ENCODE data around the gene ZYG11B.
"Not testable (repeated sequence)": the region's sequence is repeated elsewhere in the genome, so short reads cannot be mapped to it uniquely, and the experiment has no call there.

ZYG11B gene

DNA sequence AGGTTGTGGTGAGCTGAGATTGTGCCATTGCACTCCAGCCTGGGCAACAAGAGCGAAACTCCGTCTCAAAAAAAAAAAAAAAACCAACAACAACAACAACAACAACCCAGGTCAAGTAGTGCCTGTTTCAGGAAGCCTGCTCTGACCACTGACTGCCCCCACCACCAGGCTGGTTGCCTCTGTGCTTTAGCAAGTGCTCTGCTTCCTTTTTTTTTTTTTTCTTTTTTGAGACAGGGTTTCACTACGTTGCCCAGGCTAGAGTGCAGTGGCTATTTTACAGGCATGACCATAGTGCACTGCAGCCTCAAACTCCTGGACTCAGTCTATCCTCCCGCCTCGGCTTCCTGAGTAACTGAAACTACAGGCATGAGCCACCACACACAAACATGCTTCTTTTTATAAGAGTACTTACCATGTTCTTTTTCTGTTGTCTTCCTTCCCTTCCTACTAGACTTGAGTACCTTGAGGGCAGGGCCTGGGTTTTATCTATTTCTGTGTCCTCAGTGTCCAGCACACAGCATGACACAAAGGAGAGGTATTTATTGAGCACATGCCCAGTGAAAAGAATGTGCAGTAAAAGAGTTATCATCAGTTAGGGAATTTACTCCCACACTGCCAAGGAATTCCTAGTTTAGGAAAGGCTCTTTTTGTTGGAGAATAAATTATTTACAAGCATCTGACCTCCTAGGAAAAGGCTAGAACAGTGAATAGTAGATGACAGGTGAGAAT, 18.2 kb upstream of the ZYG11B start:
- DNase-seq (ENCODE audit: low read depth in 2 of 2) = no peak

DNA sequence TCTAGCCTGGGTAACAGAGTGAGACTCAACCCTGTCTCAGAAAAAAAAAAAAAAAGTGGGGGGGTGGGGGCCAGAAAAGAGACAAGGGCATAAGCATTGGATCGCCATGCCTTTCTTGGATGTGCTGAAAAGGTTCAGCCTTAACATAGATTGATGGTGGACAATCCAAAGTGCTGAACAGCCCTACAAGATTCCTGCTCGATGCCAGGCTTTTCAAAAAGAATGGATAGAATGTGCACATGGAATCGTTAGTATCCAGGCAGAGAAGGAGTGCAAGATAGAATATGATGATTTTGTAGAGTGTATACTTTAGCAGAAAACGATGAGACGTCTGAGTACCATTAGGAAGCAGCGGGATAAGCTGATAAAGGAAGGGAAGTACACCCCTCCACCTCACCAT, 17.2 kb upstream of the ZYG11B start:
- DNase-seq (ENCODE audit: low read depth in 2 of 2) = no peak

DNA sequence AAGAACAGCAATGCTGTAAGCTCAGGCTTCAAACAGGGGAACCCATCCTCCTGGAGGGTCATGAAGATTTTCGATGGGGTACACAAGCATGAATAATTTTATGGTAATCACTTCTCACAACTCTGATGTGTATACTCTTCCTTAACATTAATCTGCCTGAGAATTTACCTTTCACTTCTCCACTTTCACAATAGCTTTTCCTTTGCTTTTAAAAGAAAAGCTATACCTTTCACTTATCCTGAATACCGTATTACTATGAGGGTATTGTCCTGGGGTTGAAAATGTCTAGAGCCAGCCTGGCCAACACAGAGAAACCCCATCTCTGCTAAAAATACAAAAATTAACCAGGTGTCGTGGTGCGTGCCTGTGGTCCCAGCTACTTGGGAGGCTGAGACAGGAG, 12.7 kb upstream of the ZYG11B start:
- DNase-seq (ENCODE audit: low read depth in 2 of 2) = no peak

DNA sequence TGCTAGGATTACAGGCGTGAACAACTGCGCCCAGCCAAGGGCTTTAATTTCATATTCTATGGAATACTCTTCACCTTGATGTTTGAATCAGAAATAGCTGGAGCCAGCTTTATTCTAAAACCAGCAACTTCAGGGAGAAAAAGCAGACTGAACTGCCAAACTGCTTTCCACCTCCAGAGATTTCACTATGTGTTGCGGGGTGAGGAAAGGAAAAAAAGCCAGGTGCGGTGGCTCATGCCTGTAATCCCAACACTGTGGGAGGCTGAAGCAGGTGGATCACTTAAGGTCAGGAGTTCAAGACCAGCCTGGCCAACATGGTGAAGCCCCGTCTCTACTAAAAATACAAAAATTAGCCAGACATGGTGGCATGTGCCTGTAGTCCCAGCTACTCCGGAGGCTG, 11.0 kb upstream of the ZYG11B start:
- DNase-seq (ENCODE audit: low read depth in 2 of 2) = not testable (repeated sequence)

DNA sequence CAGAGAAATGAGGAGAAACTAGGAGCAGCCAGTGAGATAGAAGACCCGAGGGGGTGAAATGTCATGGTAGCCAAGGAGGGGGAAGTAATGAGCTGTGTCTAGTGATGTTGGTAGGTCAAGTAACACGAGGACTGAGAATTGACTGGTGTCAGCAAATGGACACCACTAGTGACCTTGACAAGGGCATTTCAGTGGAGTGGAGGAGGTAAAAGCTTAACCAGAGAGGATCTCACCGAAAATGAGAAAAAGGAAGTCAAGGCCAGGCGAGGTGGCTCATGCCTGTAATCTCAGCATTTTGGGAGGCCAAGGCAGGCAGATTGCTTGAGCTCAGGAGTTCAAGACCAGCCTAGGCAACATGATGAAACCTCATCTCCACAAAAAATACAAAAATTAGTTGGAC, 3.0 kb upstream of the ZYG11B start:
- DNase-seq (ENCODE audit: low read depth in 2 of 2) = no peak

DNA sequence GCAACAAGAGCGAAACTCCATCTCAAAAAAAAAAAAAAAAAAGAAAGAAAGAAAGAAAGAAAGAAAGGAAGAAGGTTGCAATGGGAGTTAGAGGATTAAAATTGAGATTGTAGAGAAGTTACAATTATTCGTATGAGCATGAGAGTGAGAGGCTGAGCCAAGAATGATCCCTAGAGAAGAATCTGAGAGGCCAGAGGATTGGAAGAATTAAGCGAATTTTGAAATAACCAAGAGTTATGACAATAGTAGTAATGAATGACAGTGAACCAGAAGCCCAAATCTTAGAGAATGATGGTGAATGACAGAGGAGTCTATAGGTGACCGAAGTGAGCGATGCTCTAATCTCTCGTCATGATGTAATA, 369 bp upstream of the ZYG11B start:
- DNase-seq (ENCODE audit: low read depth in 2 of 2) = no peak

DNA sequence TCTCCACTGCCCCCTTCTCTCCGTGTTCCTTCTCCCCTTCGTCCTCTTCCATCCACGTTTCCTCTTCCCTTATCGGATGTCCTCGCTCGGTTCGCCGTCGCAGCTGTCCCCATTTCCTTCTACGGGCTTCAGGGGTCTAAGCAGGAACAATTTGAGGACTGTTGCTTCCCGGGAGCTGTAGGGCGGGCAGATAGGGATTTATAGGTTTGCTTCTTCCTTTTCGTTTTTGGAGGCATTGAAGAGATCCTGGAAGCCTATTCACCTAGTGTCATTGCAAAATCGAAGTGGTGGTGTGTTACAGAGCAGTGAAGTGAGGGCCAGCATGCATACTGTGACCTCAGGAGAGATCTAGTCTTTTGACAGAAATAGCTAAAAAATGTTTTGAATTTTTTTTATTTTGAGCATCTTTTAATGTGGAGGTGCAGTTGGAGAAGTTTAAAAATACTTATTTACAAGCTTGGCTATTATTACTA, 897 bp downstream of the ZYG11B start:
- no peak for DNase-seq (ENCODE audit: low read depth in 2 of 2)

DNA sequence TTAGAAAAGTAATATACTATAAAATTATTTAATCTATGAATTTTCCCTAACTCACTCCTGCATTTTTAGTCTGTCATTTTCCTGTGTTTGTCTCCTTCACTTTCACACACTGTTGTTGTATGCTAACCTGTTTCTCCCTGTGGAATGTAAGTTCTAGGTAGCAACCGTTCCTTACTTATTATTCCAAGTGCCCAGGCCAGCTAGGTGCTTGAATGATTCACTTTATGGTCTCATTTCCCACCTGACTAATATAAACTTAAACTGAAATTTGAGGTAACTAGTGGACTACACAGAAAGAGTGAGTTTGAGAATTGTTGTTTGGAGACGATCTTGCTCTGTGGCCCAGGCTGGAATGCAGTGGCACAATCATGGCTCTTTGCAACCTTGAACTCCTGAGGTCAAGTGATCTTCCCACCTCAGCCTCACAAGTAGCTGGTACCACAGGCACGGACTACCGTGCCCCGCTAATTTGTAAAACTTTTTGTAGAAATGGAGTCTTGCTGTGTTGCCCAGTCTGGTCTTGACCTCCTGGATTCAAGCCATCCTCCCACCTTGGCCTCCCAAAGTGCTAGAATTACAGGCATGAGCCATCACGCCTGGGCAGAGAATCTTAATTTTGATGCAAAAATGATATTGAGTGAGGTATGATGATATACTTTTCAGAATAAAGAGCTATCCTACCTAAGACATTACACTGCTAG, 1.9 kb downstream of the ZYG11B start:
- DNase-seq (ENCODE audit: low read depth in 2 of 2) = no peak

DNA sequence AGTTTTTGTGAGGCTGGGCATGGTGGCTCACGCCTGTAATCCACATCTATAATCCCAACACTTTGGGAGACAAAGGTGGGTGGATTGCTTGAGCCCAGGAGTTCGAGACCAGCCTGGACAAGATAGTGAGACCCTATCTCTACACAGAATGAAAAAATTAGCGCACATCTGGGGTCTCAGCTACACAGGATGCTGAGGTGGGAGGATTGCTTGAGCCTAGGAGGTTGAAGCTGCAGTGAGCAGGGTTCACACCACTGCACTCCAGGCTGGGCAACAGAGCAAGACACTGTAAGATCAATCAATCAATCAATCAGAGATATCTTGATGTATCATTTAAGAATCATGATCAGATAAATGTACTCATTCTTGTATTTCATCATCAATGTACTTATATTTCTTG, 7.1 kb downstream of the ZYG11B start:
- DNase-seq (ENCODE audit: low read depth in 2 of 2) = no peak

DNA sequence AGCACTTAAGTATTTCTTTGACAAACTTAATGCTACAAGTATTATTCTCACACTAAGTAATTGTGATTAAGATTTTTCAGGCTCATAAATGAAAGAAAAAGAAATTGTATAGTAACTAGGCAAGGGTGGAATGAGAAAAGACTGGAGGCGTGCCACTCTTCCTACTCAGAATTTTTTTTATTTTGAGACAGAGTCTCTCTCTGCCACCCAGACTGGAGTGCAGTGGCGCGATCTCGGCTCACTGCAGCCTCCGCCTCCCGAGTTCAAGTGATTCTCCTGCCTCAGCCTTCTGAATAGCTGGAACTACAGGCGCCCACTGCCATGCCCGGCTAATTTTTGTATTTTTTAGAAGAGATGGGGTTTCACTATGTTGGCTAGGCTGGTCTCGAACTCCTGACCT, 9.1 kb downstream of the ZYG11B start:
- DNase-seq (ENCODE audit: low read depth in 2 of 2) = not testable (repeated sequence)

DNA sequence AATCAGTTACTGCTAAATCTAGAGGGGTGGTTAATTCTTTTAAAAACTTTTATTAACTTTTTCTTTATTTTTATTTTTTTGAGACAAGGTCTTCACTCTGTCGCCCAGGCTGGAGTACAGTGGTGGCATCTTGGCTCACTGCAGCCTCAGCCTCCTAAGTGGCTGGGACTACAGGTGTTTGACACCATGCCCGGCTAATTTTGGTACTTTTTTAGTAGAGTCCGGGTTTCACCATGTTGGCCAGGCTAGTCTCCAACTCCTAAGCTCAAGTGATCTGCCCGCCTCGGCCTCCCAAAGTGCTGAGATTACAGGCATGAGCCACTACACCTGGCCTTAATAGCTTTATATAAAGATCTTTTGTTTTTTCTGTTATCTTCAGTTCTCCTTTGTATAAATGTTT, 11.9 kb downstream of the ZYG11B start:
- DNase-seq (ENCODE audit: low read depth in 2 of 2) = no peak

DNA sequence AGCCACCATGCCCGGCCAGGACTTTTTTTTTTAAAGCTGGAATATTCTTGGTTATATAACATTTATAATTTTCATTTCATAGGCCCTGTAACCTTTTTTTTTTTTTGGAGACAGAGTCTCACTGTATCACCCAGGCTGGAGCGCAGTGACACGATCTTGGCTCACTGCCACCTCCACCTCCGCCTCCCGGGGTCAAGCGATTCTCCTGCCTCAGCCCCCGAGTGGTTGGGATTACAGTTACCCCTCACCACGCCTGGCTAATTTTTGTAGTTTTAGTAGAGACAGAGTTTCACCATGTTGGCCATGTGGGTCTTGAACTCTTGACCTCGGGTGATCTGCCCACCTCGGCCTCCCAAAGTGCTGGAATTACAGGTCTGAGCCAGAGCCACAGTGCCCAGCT, 12.6 kb downstream of the ZYG11B start:
- DNase-seq (ENCODE audit: low read depth in 2 of 2) = no peak

DNA sequence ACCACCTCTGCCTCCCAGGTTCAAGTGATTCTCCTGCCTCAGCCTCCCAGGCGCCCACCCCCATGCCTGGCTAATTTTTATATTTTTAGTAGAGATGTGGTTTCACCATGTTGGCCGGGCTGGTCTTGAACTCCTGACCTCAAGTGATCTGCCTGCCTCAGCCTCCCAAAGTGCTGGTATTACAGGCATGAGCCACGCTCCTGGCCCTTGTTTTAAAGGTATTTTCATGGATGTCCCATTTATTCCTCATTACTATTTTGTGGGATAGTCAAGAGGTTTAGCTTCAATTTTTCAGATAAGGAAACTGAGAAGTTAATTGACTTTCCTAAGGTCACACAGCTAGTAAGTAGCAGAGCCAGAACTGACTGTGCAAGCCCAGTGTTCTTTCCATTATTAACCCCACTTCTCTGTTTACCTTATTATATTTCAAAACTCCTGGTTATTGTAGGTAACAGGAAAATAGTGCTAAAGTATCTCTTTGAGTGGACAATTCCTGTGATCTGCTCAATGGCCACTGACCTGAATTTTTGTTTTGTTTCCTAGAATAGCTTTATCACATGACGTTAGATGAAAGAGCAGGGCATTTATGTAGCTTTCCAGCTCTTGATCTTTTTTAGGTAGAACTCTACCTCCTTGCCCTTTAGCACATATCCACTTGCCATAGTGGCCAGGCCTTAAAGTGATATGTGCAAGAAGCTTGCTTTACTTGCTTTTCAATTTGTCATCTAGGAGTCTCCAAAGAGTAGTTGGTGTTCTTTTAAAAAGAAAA, 13.6 kb downstream of the ZYG11B start:
- DNase-seq (ENCODE audit: low read depth in 2 of 2) = no peak

DNA sequence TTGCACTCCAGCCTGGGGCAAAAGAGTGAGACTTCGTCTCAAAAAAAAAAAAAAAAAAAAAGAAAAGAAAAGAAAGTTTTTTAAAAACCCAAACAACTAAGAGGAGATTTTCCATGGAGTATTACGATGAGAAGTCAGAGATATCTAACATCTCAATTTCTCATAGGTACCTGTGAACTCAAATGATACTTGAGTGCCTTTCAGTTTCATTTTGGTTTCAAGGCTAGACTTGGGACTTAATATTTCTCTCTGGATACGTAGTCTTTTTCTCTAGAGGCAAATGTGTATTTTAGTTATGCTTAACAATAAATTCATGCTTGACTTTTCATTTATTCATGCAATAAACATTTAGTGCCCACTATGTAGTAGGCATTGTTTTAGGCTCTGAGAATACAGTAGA, 15.0 kb downstream of the ZYG11B start:
- DNase-seq (ENCODE audit: low read depth in 2 of 2) = no peak

DNA sequence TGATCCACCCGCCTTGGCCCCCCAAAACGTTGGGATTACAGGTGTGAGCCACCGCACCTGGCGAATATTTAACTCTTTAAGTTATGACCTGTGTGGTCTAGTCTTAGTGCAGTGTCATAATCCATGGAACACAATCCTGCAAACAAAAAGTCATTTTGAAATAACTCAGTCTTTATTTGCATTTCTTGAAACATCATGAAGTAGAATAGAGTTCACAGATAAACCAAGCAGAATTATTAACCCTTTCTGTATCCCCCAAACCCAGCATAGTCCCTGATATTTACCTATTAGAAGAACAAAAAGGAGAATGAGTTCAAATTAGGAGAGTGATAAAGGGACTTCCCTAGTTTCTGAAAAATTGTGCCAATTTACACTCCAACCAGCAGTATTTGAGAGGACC, 19.9 kb downstream of the ZYG11B start:
- DNase-seq (ENCODE audit: low read depth in 2 of 2) = no peak

DNA sequence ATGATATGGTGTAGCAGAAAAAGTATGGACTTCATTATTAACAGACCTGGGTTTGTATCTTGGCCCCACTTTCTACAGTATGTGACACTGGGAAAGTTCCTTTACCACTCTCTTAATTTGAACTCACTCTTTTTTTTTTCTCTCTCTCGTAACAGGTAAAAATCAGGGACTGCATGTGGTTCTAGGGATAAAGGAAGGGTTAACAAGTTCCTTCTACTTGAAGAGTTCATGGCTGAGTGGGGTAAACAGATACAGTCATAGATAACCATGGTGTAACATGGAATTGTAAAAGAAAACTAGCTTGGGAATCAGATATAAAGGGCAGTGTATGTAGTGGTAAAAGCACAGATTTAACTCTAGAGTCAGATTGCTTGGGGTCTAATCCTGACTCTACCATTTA, 21.2 kb downstream of the ZYG11B start:
- no peak for DNase-seq (ENCODE audit: low read depth in 2 of 2)

DNA sequence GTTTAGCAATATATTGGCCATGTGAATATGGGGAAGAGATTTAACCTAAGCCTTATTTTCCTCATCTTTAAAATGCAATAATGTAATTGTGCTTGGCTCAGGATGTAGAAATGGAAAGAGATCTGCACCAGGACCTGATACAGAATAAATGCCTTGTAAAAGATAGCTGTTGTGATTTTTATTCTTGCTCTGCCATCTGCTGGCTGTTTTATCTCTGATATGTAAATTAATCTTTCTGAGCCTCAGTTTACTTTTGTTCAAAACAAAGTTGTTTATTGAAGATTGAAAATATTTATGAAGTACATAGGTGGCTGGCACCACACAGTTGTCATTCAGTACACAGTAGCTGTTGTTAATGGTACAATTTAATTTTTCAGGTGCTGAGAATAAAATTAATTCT, 21.9 kb downstream of the ZYG11B start:
- no peak for DNase-seq (ENCODE audit: low read depth in 2 of 2)

DNA sequence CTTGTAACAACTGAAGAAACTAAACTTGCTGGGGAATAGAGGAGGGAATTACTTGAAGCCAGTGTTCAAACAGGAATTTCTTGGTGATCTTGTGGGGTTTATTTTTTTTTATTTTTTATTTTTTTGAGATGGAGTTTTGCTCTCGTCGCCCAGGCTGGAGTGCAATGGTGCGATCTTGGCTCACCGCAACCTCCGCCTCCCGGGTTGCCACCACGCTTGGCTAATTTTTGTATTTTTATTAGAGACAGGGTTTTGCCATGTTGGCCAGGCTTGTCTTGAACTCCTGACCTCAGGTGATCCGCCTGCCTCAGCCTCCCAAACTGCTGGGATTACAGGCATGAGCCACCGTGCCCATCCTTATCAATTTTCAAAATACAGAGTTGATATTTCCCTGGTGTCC, 23.2 kb downstream of the ZYG11B start:
- not testable (repeated sequence) for DNase-seq (ENCODE audit: low read depth in 2 of 2)

DNA sequence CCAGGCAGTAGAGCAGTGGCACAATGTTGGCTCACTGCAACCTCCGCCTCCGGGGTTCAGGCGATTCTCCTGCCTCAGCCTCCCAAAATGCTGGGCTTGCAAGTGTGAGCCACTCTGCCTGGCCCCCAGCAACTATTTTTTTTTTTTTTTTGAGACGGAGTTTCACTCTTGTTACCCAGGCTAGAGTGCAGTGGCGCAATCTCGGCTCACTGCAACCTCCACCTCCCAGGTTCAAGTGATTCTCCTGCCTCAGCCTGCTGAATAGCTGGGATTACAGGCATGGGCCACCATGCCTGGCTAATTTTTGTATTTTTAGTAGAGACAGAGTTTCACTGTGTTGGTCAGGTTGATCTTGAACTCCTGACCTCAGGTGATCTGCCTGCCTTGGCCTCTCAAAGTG, 23.9 kb downstream of the ZYG11B start:
- not testable (repeated sequence) for DNase-seq (ENCODE audit: low read depth in 2 of 2)

DNA sequence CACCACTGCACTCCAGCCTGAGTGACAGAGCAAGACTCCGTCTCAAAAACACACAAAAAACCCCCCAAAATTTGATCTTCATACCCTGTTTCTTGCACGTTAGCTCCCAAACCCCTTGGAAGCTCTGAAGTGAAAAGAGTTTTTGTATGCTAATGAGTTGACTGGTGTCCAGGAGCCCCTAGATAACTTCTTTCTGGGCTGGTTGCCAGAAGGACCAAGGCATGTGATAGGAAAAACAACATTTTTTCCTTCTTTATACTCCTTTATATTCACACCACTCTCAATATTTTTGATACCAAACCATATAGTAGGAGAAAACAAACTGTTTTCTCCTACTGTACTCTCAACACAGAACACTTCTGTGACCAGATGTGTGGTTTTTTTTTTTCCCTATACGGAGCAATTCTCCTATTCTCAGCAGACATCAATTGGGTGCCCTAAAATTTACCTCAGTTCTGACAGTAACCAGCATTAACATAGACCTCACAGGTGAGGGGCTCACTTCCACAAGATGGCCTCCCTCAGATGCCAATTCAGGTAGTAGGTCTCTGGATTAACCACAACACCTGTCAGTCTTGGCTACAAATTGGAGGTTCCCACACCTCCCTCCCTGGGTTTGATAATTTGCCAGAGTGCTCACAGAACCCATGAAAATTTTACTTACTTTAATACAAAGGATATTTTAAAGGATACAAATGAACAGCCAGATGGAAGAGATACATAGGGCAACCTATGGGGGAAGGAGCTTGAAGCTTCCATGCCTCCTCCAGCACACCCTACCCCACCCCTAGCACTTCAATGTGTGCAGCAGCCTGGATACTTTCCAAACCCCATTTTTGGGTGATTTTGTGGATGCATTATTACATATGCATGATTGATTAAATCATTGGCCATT, 25.6 kb downstream of the ZYG11B start:
- DNase-seq (ENCODE audit: low read depth in 2 of 2) = no peak

DNA sequence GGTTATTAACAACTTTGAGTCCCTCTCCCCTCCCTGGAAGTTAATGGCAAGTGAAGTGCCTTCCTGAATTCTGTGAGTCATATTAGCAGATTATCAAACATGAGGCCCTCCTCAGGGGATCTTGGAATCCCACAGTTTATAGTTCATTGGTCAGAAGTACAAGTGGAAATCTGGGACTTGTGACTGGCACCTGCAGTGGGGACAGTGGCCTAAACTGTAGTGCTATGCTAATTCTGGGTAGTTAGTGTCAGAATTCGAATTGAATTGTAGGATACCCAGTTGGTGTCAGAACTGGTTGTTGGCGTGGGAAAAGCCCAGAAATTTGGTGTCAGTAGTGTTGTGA, 26.2 kb downstream of the ZYG11B start:
- no peak for DNase-seq (ENCODE audit: low read depth in 2 of 2)

DNA sequence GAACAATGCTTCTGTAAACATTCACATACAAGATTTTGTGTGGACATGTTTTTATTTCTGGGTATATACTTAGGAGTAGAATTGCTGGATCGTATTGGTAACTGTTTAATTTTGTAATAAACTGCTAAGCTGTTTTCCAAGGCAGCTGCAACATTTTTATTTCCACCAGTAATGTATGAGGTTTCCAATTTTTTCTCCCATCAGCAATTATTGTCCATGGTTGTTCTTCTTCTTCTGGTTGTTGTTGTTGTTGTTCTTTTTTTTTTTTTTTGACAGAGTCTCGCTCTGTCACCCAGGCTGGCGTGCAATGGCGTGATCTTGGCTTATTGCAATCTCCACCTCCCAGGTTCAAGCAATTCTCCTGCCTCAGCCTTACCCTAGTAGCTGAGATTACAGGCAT, 26.9 kb downstream of the ZYG11B start:
- DNase-seq (ENCODE audit: low read depth in 2 of 2) = no peak
